Esophagus mucosa (tissue), 1 donor: ENCODE measurements around the gene SPATA31D1. TPM values are rescaled to one million over a fixed set of nuclear protein-coding genes. Genes with fewer than 3 reads are reported as not detected.
A peak's percentile ranks its signal among the peaks of the same experiment; 100 is the strongest.
"Not testable (repeated sequence)": the region's sequence is repeated elsewhere in the genome, so short reads cannot be mapped to it uniquely, and the experiment has no call there.

Experiments used
- ATAC-seq: fragments of 200-7000 bp; cut with Tn5 transposase; one replicate; pipeline ENCODE4 v1.9.1; 2020
- total RNA-seq: library from RNA; stranded (reverse); gene quantifications from one replicate; pipeline ENCODE4 v1.2.4, GENCODE V29; 2023
- donor health status: DM: yes; HTN: yes; CAD: no.

The SPATA31D1 gene
- not detected for total RNA-seq

GRCh38 chr9:81988472-81988871, at the start of gene SPATA31D1:
Gene SPATA31D1, plus strand, starts transcription at chr9:81988772. Its CDS starts 47 bp downstream, at chr9:81988819.
- not testable (repeated sequence) for ATAC-seq

GRCh38 chr9:81943393-81943792, 45.2 kb upstream of the SPATA31D1 start, which contains the start of gene SPATA31D3:
Gene SPATA31D3, plus strand, starts transcription at chr9:81943500. Its CDS starts 86 bp downstream, at chr9:81943586.
- ATAC-seq = not testable (repeated sequence)

DNA sequence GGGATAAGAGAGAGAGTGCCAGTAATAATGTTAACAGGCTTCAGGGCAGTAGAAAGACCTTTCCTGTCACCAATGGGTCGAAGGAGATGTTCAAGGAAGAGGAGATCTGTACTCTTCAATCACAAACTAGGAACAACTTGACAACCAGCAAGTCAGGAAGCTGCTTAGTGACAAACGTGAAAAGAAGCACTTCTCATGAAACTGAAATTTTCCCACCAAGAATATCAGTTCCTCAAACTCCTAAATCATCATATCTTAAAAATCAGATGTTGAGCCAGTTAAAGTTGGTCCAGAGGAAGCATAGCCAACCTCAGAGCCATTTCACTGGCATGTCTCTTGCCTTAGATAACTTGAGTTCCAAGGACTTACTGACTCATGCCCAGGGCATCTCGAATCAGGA, 39.9 kb upstream of the SPATA31D1 start:
- not testable (repeated sequence) for ATAC-seq

DNA sequence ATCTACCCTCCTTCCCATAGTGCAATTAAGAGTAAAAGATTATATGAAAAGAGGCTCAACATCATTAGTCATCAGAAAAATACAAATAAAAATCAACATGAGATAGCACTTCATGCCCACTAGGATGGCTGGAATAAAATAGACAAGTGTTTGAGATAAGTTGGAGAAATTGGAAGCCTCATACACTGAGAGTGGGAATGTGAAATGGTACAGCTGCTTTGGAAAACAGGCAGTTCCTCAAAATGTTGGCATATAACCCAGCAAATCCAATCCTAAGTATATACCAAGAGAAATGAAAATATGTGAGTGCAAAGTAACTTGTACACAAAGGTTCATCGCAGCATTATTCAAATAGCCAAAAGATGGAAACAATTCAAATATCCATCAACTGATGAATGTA, 35.5 kb upstream of the SPATA31D1 start:
- no peak for ATAC-seq

GRCh38 chr9:81955625-81956024, 32.9 kb upstream of the SPATA31D1 start:
- ATAC-seq = no peak

GRCh38 chr9:81964218-81965171, 24.1 kb upstream of the SPATA31D1 start:
- ATAC-seq = no peak

DNA sequence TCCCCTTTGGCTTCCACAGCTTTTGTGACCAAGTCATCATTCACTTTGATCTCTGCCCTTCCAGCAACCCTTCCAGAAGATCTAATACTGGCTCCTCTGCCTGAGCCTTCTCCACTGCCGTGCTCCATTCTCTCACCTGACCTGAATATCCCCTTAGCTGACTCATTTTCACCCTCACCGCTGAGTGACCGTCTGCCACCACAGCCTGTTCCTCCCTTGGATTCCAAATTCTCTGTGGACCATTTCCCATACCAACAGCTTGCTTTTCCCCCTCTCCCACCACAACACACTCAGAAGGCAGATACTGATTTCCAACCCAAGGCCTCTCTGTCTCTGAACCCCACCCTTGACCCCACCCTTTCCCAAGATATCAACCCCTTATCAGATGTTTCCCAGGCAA, 20.5 kb upstream of the SPATA31D1 start:
- no peak for ATAC-seq

DNA sequence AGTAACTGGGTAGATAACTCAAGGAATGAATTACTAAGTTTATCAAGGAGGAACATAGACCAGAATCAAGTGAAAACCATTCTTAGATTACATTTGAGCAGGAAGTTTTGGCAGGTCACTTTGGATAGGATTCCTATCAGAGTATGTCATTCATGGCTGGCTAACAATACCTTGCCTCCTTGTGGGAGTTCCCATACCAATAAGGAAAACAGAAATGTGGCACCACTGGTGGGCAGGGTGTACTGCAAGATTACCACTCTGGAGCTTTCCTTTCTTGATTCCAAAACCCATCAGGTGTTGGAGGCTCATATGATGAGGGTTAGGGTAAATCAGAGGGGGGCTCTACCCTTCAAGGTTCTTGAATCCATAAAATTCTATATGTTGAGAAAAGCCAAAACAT, 18.6 kb upstream of the SPATA31D1 start:
- no peak for ATAC-seq

DNA sequence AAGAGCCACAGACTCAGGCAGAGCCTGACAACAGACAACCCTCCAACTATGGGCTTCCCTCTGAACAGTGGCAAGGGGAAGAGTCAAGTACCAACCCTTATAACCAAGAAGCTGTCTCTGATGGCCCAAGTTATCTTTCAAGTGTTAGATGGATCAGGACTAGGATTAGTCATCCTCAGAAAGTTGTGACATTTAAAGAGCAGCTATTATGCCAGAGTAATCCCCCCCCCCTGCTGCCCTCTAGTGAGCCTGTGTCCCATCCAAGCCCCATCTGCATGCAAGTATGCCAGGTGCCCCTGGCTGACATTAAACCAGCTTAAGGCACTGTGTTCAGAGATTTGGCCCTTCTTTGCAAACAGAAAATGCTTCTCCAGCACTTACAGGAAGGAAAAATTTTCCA, 16.8 kb upstream of the SPATA31D1 start:
- no peak for ATAC-seq

DNA sequence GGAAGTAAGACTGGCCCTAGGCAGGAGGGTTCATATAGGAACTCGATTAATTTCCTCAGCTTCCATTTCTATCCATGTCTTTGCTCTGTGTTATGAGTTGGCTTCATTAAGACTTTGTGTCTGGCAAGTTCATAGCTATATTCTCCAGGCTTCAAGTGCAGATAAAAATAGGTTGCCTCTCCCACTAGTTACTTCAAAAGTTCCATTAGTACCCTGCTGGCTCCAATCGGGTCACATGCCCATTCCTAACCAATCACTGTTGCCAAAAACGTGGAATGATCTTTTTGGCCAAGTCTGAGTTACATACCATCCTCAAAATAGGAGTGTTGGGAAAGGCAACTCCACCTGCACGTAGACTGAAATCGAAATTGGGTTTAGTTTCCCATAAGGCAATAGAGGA, 13.8 kb upstream of the SPATA31D1 start:
- no peak for ATAC-seq

DNA sequence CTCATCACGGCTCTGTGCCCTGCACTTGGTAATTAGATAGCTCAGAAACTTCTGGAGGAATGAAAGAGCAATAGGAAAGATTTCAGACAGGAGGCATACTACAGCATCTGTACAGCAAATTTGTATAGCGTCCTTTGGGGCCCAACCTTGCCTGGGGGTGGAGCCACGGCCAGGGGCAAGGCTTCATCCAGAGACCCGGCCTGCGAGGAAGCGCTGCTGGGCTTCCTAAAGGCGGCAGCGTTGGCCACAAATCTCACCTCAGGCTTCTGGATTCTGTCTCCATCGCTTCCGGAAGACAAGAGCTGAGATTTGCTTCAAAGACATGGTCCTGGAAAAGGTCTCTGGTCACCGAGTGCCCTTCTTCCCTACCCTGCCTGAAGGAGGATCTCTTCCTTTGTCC, 12.2 kb upstream of the SPATA31D1 start:
- ATAC-seq = no peak

DNA sequence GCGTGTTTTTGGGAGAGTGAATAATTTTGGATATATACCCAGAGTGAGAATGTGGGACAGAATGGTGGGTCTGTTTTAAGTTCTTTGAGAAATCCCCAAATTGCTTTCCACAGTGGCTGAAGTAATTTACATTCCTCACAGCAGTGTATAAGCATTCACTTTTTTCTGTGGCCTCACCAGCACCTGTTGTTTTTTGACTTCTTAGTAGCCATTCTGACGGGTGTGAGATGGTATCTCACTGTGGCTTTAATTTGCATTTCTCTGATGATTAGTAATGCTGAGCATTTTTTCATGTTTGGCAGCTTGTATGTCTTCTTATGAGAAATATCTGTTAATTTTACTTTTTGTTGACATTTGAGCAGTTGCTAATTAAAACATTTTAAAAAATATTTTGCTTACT, 9.4 kb upstream of the SPATA31D1 start:
- no peak for ATAC-seq

GRCh38 chr9:81980568-81980967, 8.0 kb upstream of the SPATA31D1 start:
- ATAC-seq = no peak

GRCh38 chr9:81981883-81982282, 6.7 kb upstream of the SPATA31D1 start:
- ATAC-seq = no peak

DNA sequence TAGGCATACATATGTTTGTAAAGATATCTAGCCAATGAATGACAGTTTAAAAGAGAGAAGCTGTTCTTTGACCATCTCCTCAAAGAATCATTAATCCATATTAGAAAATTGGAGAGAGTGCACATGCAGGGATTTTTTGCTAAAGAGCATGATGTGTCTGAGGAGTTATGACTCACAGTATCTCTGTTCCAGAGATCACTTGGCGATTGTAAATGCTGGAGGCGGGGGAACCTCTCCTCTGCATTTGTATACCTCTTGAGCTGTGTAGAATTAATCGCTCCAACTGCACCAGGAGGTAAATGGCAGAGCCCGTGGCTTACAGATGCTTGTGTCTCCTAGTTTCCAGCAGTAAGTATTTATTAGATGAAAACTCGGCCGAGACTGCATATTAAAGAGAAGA, 3.6 kb upstream of the SPATA31D1 start:
- no peak for ATAC-seq

- ATAC-seq = no peak
These were observed 2.5 kb upstream of the SPATA31D1 start for GRCh38 chr9:81986051-81986450.

GRCh38 chr9:81989700-81990099, 1.1 kb downstream of the SPATA31D1 start:
- ATAC-seq = no peak

DNA sequence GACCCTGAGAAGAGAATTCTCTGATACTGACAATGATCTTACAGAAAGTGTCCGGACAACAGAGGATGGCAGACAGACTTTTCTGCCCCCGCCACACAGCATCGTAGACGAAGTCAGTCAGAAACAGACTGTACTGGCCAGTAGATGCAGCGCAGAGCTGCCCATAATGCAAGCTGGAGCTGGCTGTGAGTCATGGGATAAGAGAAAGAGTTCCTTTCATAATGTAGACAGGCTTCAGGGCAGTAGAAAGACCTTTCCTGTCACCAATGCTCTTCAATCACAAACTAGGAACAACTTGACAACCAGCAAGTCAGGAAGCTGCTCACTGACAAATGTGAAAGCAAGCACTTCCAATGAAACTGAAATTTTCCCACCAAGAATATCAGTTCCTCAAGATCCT, 5.1 kb downstream of the SPATA31D1 start:
- no peak for ATAC-seq

GRCh38 chr9:81999806-82000205, 11.2 kb downstream of the SPATA31D1 start:
- no peak for ATAC-seq

- ATAC-seq = no peak
These were observed 22.1 kb downstream of the SPATA31D1 start for GRCh38 chr9:82010711-82011110.

DNA sequence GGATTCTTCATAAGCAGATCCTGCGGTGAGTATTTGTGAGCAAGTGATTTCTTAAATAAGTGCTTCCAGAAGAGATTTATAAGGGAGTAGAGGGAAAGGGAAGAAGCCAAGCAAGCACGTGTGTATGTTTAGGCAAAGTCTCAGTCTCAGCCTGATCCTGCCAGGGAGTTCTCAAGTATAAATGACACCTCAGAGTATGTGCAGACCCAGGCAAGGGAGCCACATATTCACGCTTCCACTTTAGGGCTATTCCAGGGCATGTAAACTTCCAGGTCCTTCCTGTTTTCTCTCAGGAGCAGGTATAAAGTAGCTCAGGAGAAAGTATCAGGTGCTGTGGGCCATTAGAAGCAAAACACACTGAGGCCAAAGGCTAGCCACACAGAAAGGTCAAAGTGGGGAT, 22.6 kb downstream of the SPATA31D1 start:
- ATAC-seq = no peak

- no peak for ATAC-seq
These were observed 23.7 kb downstream of the SPATA31D1 start for GRCh38 chr9:82012276-82012675.

DNA sequence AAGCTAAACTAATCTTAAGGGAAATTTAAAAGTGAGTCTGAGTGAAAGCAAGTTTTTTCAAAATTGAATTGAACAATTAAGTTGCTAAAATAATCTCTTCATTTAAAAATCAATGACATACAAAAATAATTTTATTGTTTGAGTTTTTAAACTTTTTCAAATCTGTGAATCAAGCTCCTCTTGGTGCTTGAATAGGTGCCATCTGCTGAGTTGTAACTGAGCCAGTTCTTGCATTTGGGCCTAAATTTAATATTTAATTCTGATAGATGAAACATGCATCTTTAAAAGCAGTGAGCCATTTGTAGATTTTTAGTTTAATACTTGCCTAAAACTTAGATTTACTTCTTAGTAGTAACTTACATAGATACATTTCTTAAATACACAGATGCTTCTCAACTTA, 31.8 kb downstream of the SPATA31D1 start:
- ATAC-seq = no peak

DNA sequence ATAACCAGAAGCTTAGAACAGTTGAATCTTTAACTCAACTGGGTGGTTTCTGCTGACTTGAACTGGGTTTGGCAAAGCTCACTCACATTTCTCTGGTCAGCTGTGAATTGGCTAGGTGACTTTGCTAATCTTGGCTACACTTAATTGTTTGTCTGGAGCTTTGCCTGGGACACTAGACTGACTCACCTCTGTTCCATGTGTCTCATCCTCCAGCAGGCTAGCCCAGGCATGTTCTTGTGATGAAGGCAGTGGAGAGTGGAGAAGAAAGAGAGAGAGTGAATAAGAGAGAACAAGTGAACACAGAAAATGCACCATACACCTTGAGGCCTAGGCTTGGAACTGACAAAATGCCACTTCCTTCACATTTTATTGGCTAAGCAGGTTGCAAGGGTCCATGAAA, 32.6 kb downstream of the SPATA31D1 start:
- ATAC-seq = peak; percentile 100
